Liver (tissue), 9 donors: ENCODE results near the gene CCDC154. TPM values are rescaled to one million over a fixed set of nuclear protein-coding genes. Genes with fewer than 3 reads are reported as not detected.

Experiments
- DNase-seq: peaks from one replicate; pipeline ENCODE4 v3.0.0-alpha.2; 2017; ENCODE audit warnings: low spot score
- H3K27ac ChIP-seq, 2 donors: one replicate each; pipeline ENCODE4 v1.7.0; 2013; ENCODE audit warnings: inconsistent platforms in 2 of 2, low read length in 2 of 2, control low read depth in 1 of 2, low read depth in 1 of 2, mild to moderate bottlenecking in 1 of 2
- H3K27me3 ChIP-seq, 4 donors: one replicate each; pipeline versions ENCODE4 v1.6.1 to v1.7.0; 2013; ENCODE audit warnings: low read length in 3 of 4, inconsistent platforms in 1 of 4, mild to moderate bottlenecking in 1 of 4, moderate library complexity in 1 of 4; ENCODE audit not compliant: control insufficient read depth in 4 of 4, insufficient read depth in 4 of 4
- H3K36me3 ChIP-seq, 4 donors: one replicate each; pipeline versions ENCODE4 v1.6.1 to v1.7.0; 2013; ENCODE audit warnings: low read length in 3 of 4, mild to moderate bottlenecking in 3 of 4, low read depth in 1 of 4, moderate library complexity in 1 of 4; ENCODE audit not compliant: control insufficient read depth in 4 of 4, insufficient read depth in 3 of 4
- H3K4me1 ChIP-seq, 4 donors: one replicate each; pipeline versions ENCODE4 v1.6.1 to v1.7.0; 2013; ENCODE audit warnings: low read length in 3 of 4, mild to moderate bottlenecking in 3 of 4, moderate library complexity in 1 of 4; ENCODE audit not compliant: control insufficient read depth in 4 of 4, insufficient read depth in 4 of 4
- H3K4me3 ChIP-seq, 3 donors: one replicate each; pipeline versions ENCODE4 v1.6.1 to v1.7.0; 2013; ENCODE audit warnings: low read length in 3 of 3, control low read depth in 1 of 3, low read depth in 1 of 3, mild to moderate bottlenecking in 1 of 3
- H3K9ac ChIP-seq, 2 donors: one replicate each; pipeline ENCODE4 v1.7.0; 2013; ENCODE audit warnings: low read length in 2 of 2, mild to moderate bottlenecking in 2 of 2, moderate library complexity in 2 of 2, control low read depth in 1 of 2, low read depth in 1 of 2
- H3K9me3 ChIP-seq, 4 donors: one replicate each; pipeline versions ENCODE4 v1.6.1 to v1.7.0; 2013; ENCODE audit warnings: low read length in 3 of 4; ENCODE audit not compliant: control insufficient read depth in 4 of 4
- ATF3 ChIP-seq: IDR thresholded peaks from 2 replicates; pipeline ENCODE4 v1.6.1; 2016; ENCODE audit warnings: antibody characterized with exemption
- EGR1 ChIP-seq, 2 donors: IDR thresholded peaks; 2 replicates each; pipeline ENCODE4 v1.6.1; 2016 to 2018; ENCODE audit warnings: antibody characterized with exemption in 2 of 2, low read depth in 2 of 2
- FOXA1 ChIP-seq: IDR thresholded peaks from 2 replicates; pipeline ENCODE4 v1.6.1; 2016; ENCODE audit warnings: antibody characterized with exemption
- HNF4A ChIP-seq, 2 donors: conservative IDR thresholded peaks; 2 replicates each; pipeline ENCODE4 v1.6.1; 2016; ENCODE audit warnings: antibody characterized with exemption in 2 of 2, mild to moderate bottlenecking in 2 of 2
- HNF4G ChIP-seq: IDR thresholded peaks from 2 replicates; pipeline ENCODE4 v1.6.1; 2016; ENCODE audit warnings: antibody characterized with exemption
- JUND ChIP-seq, 2 donors: IDR thresholded peaks; 2 replicates each; pipeline ENCODE4 v1.6.1; 2016; ENCODE audit warnings: antibody characterized with exemption in 2 of 2
- NR2F2 ChIP-seq: IDR thresholded peaks from 2 replicates; pipeline ENCODE4 v1.6.1; 2016; ENCODE audit warnings: antibody characterized with exemption
- REST ChIP-seq: IDR thresholded peaks from 2 replicates; pipeline ENCODE4 v1.6.1; 2016; ENCODE audit warnings: antibody characterized with exemption, mild to moderate bottlenecking
- RXRA ChIP-seq, 2 donors: IDR thresholded peaks; 2 replicates each; pipeline ENCODE4 v1.6.1; 2017 to 2018; ENCODE audit warnings: antibody characterized with exemption in 2 of 2, mild to moderate bottlenecking in 1 of 2
- SP1 ChIP-seq: IDR thresholded peaks from 2 replicates; pipeline ENCODE4 v1.6.1; 2018; ENCODE audit warnings: antibody characterized with exemption, mild to moderate bottlenecking
- YY1 ChIP-seq: IDR thresholded peaks from 2 replicates; pipeline ENCODE4 v1.6.1; 2016; ENCODE audit warnings: antibody characterized with exemption, mild to moderate bottlenecking
- ZBTB33 ChIP-seq: IDR thresholded peaks from 2 replicates; pipeline ENCODE4 v1.6.1; 2016; ENCODE audit warnings: antibody characterized with exemption
- WGBS: extraction: QIAGEN DNeasy Blood & Tissue Kit; methylation state at CpG from one replicate; pipeline ENCODE4 v1.1.7; 2013; 5-methylcytosine and 5-hydroxymethylcytosine counted together
- polyA plus RNA-seq, 2 donors: library from polyadenylated mRNA; stranded (reverse) in 1 of 2; unstranded in 1 of 2; fragments of 200-250 nt in 1 of 2; fragments of >200 nt in 1 of 2; fragmentation: Nextera tagmentation in 1 of 2; extraction: Ambion mirVana in 1 of 2; gene quantifications; one replicate each; pipeline versions ENCODE4 v1.2.1 to v1.2.3, GENCODE V29; 2013 to 2015
- total RNA-seq, 2 donors: library from RNA; depleted of rRNA; stranded (reverse); fragments of >200 nt; gene quantifications; one replicate each; pipeline ENCODE4 v1.2.3, GENCODE V29; 2014
- donor health status: healthy.
- donor health status: healthy.
- donor health status: healthy.
- donor health status: healthy.
- donor health status: healthy.

Gene CCDC154
- total and polyA plus RNA-seq, 4 donors = 0.18 to 0.42 (median 0.39) TPM; not detected in 1

- 96% methylated on average over 25 of the region's 25 CpGs for WGBS
- Histone ChIP-seq H3K36me3 (peaks cover 0 to 47% (median 10%) of the 10 kb centered on the region in 4 donors), H3K9ac (no peak overlapping the region), H3K27me3 (no peaks in the 10 kb centered on the region), H3K4me1 (no peaks in the 10 kb centered on the region), H3K27ac (no peak overlapping the region), H3K4me3 (no peak overlapping the region), H3K9me3 (no peaks in the 10 kb centered on the region)
- no peak for DNase-seq
- TF ChIP-seq REST (no peak), FOXA1 (no peak), ZBTB33 (no peak), EGR1 (IDR thresholded peaks at IDR 0.05; ENCODE audit: low read depth in 2 of 2) (no peak), ATF3 (no peak)
Measured at GRCh38 chr16:1449201-1449788, 4.9 kb upstream of the CCDC154 start.

- Histone ChIP-seq H3K36me3 (peaks cover 0 to 42% (median 7%) of the 10 kb centered on the region in 4 donors), H3K9ac (no peak overlapping the region), H3K27me3 (no peaks in the 10 kb centered on the region), H3K9me3 (no peaks in the 10 kb centered on the region), H3K27ac (no peak overlapping the region), H3K4me1 (no peaks in the 10 kb centered on the region), H3K4me3 (no peak overlapping the region)
- WGBS = 97% methylated on average over 30 of the region's 30 CpGs
- DNase-seq = no peak
- TF ChIP-seq RXRA (IDR thresholded peaks at IDR 0.05) (no peak), SP1 (no peak), HNF4A (conservative IDR thresholded peaks at IDR 0.05) (no peak), YY1 (no peak), JUND (IDR thresholded peaks at IDR 0.05) (no peak), HNF4G (no peak), NR2F2 (no peak), EGR1 (IDR thresholded peaks at IDR 0.05; ENCODE audit: low read depth in 2 of 2) (no peak), REST (no peak)
Measured at GRCh38 chr16:1448536-1449116, 4.3 kb upstream of the CCDC154 start.
